ENCODE data around the gene ANKFY1.
"Not testable (repeated sequence)": the region's sequence is repeated elsewhere in the genome, so short reads cannot be mapped to it uniquely, and the experiment has no call there.

ANKFY1 gene

GRCh38 chr17:4258867-4259266 is 4.9 kb downstream of the ANKFY1 start:
- no peak for TF ChIP-seq CTCF (IDR thresholded peaks at IDR 0.05; ENCODE audit: low read depth, low read length)
- no peak for DNase-seq (ENCODE audit: extremely low read depth, low read depth)

DNA sequence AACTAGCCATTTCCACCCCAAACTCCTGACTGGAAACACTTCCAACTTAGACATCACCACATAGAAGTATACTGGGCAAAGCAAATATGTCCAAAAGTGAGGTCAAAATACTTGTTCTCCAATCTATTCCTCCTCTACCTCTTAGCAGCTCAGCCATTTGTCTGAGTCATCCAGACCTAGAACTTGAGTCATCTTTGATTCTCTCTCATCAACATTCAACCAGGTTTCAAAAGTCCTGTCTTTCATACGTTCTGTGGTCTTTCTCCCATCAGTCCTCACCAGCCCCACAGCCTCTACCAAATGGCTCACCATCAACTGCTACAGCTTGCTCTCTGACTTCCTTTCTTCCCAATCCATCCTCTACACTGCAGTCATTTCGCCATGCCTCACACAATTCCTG is 6.8 kb downstream of the ANKFY1 start:
- no peak for DNase-seq (ENCODE audit: extremely low read depth, low read depth)
- TF ChIP-seq CTCF (IDR thresholded peaks at IDR 0.05; ENCODE audit: low read depth, low read length), result no peak

- DNase-seq (ENCODE audit: extremely low read depth, low read depth), result not testable (repeated sequence)
Measured at GRCh38 chr17:4255271-4255670, 8.5 kb downstream of the ANKFY1 start.

DNA sequence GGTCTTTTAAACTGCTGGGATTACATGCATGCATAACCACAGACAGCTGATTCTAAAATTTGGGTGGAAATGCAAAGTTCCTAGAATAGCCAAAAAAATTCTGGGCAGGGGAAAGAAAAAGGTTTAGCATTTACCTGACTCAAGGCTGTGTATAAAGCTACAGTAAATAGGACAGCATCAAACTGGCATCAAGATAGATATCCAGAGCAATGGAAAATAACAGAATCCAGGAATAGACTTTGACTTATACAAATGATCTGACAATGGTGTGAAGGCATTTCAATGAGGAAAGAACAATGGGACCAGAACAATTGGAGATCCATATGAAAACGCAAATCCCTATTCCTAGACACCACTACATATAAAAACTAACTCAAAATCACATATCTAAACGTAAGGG is 12.9 kb downstream of the ANKFY1 start:
- no peak for TF ChIP-seq CTCF (IDR thresholded peaks at IDR 0.05; ENCODE audit: low read depth, low read length)
- DNase-seq (ENCODE audit: extremely low read depth, low read depth), result no peak

- no peak for DNase-seq (ENCODE audit: extremely low read depth, low read depth)
- peak; percentile 54 for TF ChIP-seq CTCF (IDR thresholded peaks at IDR 0.05; ENCODE audit: low read depth, low read length)
Measured at GRCh38 chr17:4249452-4250029, 14.2 kb downstream of the ANKFY1 start.

GRCh38 chr17:4248504-4249277 is 15.1 kb downstream of the ANKFY1 start:
- TF ChIP-seq CTCF (IDR thresholded peaks at IDR 0.05; ENCODE audit: low read depth, low read length), result no peak
- no peak for DNase-seq (ENCODE audit: extremely low read depth, low read depth)

- no peak for DNase-seq (ENCODE audit: extremely low read depth, low read depth)
- TF ChIP-seq CTCF (IDR thresholded peaks at IDR 0.05; ENCODE audit: low read depth, low read length), result no peak
Measured at GRCh38 chr17:4247971-4248388, 15.8 kb downstream of the ANKFY1 start.

Measured in AG09319 (cell line).